NCI-H82 (cell line): ENCODE data around the gene MAST2.
"Not testable (repeated sequence)": the region's sequence is repeated elsewhere in the genome, so short reads cannot be mapped to it uniquely, and the experiment has no call there.

Source experiments
- DNase-seq: peaks from one replicate; lab custom pipeline; 2025; lab: John Stamatoyannopoulos, UW

MAST2 gene

DNA sequence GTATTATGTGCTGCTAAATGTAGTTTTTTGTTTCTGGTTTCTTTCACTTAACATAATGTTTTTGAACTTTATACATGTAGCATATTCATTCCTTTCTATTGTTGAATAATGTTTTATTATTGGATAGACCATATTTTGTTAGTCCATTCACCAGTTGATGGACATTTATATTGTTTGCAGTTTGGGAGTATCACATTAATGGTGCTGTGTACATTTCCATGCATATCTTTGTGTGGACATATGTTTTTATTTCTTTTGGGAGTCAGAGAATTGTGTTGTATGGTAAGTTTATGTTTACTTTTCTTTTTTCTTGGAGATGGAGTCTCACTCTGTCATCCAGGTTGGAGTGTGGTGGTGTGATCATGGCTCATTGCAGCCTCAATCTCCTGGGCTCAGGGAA lies 134.6 kb downstream of the MAST2 start:
- DNase-seq: no peak

DNA sequence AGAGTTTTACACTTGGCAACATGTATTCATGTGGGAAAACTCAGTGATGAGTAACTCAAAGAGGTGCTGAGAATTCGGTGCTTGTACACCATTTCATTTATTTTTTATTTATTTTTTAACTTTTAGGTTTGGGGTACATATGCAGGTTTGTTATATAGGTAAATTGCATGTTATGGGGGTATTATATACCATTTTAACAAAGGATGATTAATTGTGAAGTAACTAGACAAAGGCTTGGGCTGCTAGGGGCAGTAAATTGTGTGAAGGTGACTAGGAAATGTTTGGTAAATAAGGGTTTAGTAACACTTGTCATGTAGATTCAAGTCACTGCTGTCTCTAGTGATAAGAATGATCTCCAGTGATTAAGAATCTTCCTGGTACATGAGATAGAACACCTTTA lies 139.0 kb downstream of the MAST2 start:
- no peak for DNase-seq

DNA sequence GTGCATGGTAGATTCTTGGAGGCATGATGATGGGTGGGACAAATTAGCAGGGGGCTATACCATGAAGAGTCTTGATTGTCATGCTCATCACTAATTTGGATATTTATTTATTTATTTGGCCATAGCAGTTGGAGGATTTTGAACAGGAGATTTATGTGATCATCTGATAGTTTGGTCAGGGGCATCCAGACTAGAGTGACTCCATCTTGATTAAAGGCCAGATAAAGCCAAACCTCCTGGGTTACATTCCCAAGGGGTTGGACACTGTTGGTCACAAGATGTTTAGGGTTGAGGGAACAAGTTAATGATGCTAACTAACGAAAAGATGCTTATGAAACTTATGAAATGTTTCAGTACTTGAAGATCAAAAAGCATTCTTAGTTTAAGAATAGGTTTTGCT lies 139.8 kb downstream of the MAST2 start:
- no peak for DNase-seq

DNA sequence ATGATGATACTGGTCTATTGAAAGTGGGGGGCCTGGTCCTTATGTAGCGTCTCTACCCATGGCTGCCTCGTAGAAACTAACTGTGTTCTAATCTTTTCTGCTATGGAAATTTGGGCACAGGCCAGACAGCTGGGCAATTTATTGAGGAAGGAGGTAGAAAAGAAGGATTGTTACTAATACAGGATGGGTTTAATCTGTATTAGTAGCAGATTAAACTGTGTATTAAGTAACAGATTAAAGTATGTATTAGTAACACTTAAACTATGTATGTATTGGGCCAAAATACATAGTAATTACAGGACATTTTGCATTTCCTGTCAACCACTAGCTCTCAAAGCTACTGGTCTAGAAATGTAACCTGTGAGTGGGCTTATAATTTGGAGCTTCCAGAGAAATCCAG lies 142.0 kb downstream of the MAST2 start:
- DNase-seq: peak; percentile 16

GRCh38 chr1:45949462-45949861 lies 146.1 kb downstream of the MAST2 start:
- DNase-seq: not testable (repeated sequence)

GRCh38 chr1:45952072-45952471 lies 148.7 kb downstream of the MAST2 start:
- DNase-seq: no peak

DNA sequence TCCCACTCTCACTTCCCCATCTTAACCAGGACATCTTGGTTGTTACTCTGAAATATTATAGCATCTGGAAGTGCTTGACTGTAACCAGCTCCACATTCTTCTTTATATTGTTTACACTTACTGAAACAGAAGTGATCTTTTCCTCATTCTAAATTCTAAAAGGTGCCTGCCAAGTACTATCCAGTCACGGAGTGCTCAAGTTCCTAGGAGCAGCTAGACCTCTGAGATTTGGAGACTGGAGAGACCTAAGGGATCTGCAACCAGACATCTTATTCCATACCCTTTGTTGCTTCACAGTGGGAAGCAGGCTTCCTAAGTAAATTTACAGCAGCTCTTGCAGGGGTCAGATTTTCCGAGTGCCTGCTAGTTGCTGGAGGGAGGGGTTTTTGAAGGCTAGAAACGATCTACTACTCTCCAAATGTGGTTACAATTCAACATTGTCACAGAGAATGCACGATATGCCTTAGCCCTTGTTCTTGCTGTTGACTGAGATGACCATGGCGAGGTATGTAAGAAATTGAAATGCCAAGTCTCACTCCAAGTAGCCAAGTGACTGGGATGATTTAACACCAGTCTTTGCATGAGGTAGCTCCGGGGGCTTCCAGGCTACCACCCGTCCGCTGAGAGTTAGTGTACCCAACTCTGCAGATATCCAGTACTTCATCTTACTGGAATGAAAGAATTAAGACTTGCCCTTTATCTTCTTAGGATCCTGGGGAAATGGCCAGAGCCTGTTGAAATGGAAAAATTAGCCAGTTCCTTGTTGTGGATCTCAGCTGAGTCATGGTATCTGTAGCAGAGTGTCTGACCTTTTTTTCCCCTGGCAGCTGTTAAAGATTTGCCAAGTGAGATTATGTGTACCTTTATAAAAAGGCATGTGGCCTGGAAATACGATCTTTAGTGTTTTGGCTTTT lies 150.8 kb downstream of the MAST2 start:
- DNase-seq: peak; percentile 18

DNA sequence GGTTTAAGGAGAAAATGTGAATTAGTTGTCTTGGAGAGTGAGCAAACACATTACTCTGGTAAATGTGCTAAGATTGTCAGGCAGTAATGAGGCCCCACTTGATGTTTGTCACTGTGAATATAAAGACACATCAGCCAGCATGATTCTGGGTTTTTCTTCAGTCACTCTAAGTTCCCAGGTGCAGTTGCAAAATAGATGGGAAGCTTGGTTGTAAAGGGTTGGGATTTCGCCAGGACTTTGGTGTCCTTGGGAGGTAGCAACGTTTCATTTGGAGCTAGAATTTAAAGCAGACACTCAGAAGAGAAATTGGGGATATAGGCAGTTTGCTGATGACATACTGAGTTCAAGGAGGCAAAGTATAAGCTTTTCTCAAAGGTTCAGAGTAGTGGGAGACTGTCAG lies 154.3 kb downstream of the MAST2 start:
- no peak for DNase-seq

DNA sequence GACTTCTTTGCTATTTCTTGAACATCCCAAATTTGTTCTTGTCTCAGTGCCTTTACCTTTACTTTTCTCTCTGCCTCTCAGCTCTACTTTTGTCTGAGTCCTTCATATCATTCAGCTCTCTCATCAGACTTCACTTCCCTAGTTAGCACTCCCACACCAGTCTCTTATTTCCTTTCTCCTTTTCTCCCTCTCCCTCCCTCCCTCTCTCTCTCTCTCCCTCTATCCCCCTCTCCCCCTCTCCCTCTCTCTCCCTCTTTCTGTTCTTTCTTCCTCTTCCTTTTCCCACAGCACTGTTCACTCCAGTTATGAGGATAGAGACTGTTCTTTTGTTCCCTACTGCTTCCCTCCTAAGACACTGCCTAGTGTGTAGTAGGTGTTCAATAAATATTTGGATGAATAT lies 154.9 kb downstream of the MAST2 start:
- no peak for DNase-seq

DNA sequence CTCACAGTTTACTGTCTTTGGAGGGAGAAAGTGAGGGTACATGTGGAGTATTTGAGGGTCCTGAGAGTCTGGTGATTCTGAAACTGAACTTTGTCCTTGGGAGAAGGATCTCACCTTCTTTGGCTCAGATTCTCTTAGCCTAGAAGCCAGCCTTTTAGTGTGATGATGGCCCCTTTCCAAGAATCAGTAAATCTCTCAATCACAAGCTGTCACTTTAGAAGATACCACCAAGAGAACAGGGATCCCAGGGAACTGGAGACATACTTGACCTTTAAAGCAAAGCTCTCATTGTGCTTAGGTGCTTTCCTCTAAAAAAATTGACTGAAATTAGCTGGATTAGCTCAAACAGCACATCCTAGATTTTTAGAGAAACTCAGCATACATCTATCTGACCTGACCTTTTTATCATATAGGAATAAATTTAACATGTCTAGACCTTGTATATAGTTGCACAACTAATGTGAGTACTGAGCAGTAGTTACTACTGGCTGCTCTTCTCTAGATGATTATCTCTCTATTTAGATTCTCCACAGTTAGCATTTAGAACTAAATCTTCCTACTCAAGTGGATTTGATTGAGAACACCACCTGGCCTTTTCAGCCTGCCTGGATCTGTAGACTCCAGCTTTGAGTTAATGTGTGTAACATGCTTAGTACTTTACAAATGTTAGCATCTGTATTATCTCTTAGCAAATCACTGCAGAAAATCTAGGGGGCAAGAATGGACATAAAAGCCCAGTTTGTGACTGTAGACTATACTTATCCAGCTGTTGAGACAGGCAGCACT lies 157.7 kb downstream of the MAST2 start:
- peak; percentile 9 for DNase-seq

GRCh38 chr1:45961936-45962335 lies 158.5 kb downstream of the MAST2 start:
- DNase-seq: not testable (repeated sequence)

GRCh38 chr1:45968941-45969666 lies 165.7 kb downstream of the MAST2 start:
- DNase-seq: no peak

GRCh38 chr1:45969866-45970265 lies 166.5 kb downstream of the MAST2 start:
- DNase-seq: no peak

- DNase-seq: no peak
These were observed 167.9 kb downstream of the MAST2 start for GRCh38 chr1:45971335-45971734.

GRCh38 chr1:45971922-45972531 lies 168.6 kb downstream of the MAST2 start:
- no peak for DNase-seq

DNA sequence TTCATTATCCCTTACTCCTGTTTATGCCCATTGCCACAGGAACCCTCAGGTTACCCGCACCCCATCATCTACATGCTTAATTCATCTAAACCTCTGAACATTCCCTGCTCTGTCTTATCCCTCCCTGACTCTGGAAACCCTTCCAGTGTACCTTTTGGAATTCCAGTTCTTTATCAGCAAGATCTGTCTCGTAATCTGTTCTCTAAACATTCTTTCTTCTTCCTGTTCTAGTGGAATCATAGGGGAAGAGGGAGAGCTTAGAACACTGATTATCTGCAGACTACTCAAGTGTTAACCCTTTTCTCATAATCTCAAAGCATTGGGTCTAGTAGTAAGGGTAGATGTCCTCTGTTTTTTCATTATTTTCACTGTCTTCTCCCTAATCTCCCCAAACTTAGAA lies 169.2 kb downstream of the MAST2 start:
- DNase-seq: no peak

- no peak for DNase-seq
These were observed 169.7 kb downstream of the MAST2 start for GRCh38 chr1:45973121-45973520.

- DNase-seq: no peak
These were observed 171.3 kb downstream of the MAST2 start for GRCh38 chr1:45974541-45975269.

- DNase-seq: no peak
These were observed 173.2 kb downstream of the MAST2 start for GRCh38 chr1:45976623-45977022.

- DNase-seq: no peak
These were observed 175.8 kb downstream of the MAST2 start for GRCh38 chr1:45979074-45979777.

GRCh38 chr1:45979778-45980176 lies 176.4 kb downstream of the MAST2 start:
- no peak for DNase-seq
